HEK293 (cell line): Measurements from ENCODE around the gene ZNF507.

Experiments used
- CTCF ChIA-PET: fragments of 350-600 bp; formaldehyde crosslinking; extraction: SDS; loops from one replicate; lab custom pipeline; 2021; ENCODE audit warnings: antibody characterized with exemption; lab: Yijun Ruan, JAX
- POLR2A ChIA-PET: fragments of 300-600 bp; formaldehyde crosslinking; extraction: SDS; loops from one replicate; lab custom pipeline; 2020; ENCODE audit warnings: antibody characterized with exemption, inconsistent platforms; lab: Yijun Ruan, JAX
- H3K27ac ChIP-seq: fragments of 200-500 bp; sonication (Bioruptor generic); 2 replicates; pipeline ENCODE4 v1.5.1; 2014; ENCODE audit warnings: low read depth, low read length, control low read depth, inconsistent platforms; ENCODE audit errors: extremely low read depth
- H3K36me3 ChIP-seq, 2 experiments: fragments of 200-500 bp in 1 of 2; sonication (Bioruptor generic) in 1 of 2; 1 replicate in 1 of 2; 2 replicates in 1 of 2; pipeline ENCODE4 v1.5.1; 2014 to 2017; ENCODE audit warnings: inconsistent platforms in 2 of 2, low read length in 2 of 2; ENCODE audit not compliant: control insufficient read depth in 2 of 2, insufficient read depth in 1 of 2
- H3K4me1 ChIP-seq: fragments of 200-500 bp; sonication (Bioruptor generic); 2 replicates; pipeline ENCODE4 v1.5.1; 2014; ENCODE audit warnings: mild to moderate bottlenecking, low read length, inconsistent platforms; ENCODE audit not compliant: control insufficient read depth, insufficient read depth
- H3K4me3 ChIP-seq: 2 replicates; pipeline ENCODE4 v1.5.1; 2011; ENCODE audit warnings: low read depth, mild to moderate bottlenecking, control low read depth, low read length, moderate library complexity
- H3K9me3 ChIP-seq: fragments of 200-500 bp; sonication (Bioruptor generic); 2 replicates; pipeline ENCODE4 v1.5.1; 2014; ENCODE audit warnings: low read depth, low read length, inconsistent platforms; ENCODE audit not compliant: control insufficient read depth, insufficient read depth
- KLF17 ChIP-seq: fragments of 450-650 bp; formaldehyde crosslinking; IDR thresholded peaks from 2 replicates; pipeline ENCODE4 v1.5.1; 2016; ENCODE audit warnings: missing biosample characterization, missing genetic modification characterization
- PRDM1 ChIP-seq: fragments of 450-650 bp; formaldehyde crosslinking; IDR thresholded peaks from 2 replicates; pipeline ENCODE4; 2016; ENCODE audit warnings: missing biosample characterization, missing genetic modification characterization
- SP3 ChIP-seq: fragments of 450-650 bp; formaldehyde crosslinking; IDR thresholded peaks from 2 replicates; pipeline ENCODE4 v1.5.1; 2016; ENCODE audit warnings: missing biosample characterization, missing genetic modification characterization
- SP7 ChIP-seq: fragments of 450-650 bp; formaldehyde crosslinking; IDR thresholded peaks from 2 replicates; pipeline ENCODE4 v1.5.1; 2016; ENCODE audit warnings: missing biosample characterization, missing genetic modification characterization
- ZFP41 ChIP-seq: fragments of 450-650 bp; formaldehyde crosslinking; IDR thresholded peaks from 2 replicates; pipeline ENCODE4 v1.5.1; 2016; ENCODE audit warnings: missing biosample characterization, missing genetic modification characterization, borderline replicate concordance
- ZIC2 ChIP-seq: fragments of 450-650 bp; formaldehyde crosslinking; IDR thresholded peaks from 2 replicates; pipeline ENCODE4 v1.5.1; 2016; ENCODE audit warnings: missing biosample characterization, missing genetic modification characterization
- ZNF148 ChIP-seq: fragments of 450-650 bp; formaldehyde crosslinking; IDR thresholded peaks from 2 replicates; pipeline ENCODE4 v1.5.0; 2017; ENCODE audit warnings: missing biosample characterization, missing genetic modification characterization, borderline replicate concordance
- ZNF16 ChIP-seq: fragments of 450-650 bp; formaldehyde crosslinking; IDR thresholded peaks from 2 replicates; pipeline ENCODE4 v1.5.1; 2016; ENCODE audit warnings: low read depth, missing biosample characterization, missing genetic modification characterization
- ZNF280C ChIP-seq: fragments of 450-650 bp; formaldehyde crosslinking; IDR thresholded peaks from 2 replicates; pipeline ENCODE4 v1.5.1; 2016; ENCODE audit warnings: missing biosample characterization, missing genetic modification characterization
- ZNF350 ChIP-seq: fragments of 450-650 bp; formaldehyde crosslinking; IDR thresholded peaks from 2 replicates; pipeline ENCODE4 v1.5.0; 2017; ENCODE audit warnings: missing biosample characterization, mild to moderate bottlenecking, missing genetic modification characterization
- ZNF366 ChIP-seq: fragments of 450-650 bp; formaldehyde crosslinking; conservative IDR thresholded peaks from 2 replicates; pipeline ENCODE4 v1.5.1; 2016; ENCODE audit warnings: missing biosample characterization, missing genetic modification characterization
- ZNF423 ChIP-seq: fragments of 450-650 bp; formaldehyde crosslinking; IDR thresholded peaks from 2 replicates; pipeline ENCODE4 v1.5.1; 2016; ENCODE audit warnings: missing biosample characterization, missing genetic modification characterization
- ZNF426 ChIP-seq: fragments of 450-650 bp; formaldehyde crosslinking; IDR thresholded peaks from 2 replicates; pipeline ENCODE4 v1.5.1; 2017; ENCODE audit warnings: missing biosample characterization, missing genetic modification characterization, mild to moderate bottlenecking, inconsistent platforms, moderate library complexity
- ZNF624 ChIP-seq: fragments of 450-650 bp; formaldehyde crosslinking; IDR thresholded peaks from 2 replicates; pipeline ENCODE4 v1.5.1; 2017; ENCODE audit warnings: missing biosample characterization, missing genetic modification characterization
- ZNF626 ChIP-seq: fragments of 450-650 bp; sonication (Bioruptor Pico); formaldehyde crosslinking; IDR thresholded peaks from 2 replicates; pipeline ENCODE4 v1.5.1; 2018; ENCODE audit warnings: missing biosample characterization, missing genetic modification characterization, inconsistent platforms
- ZNF785 ChIP-seq: fragments of 450-650 bp; formaldehyde crosslinking; IDR thresholded peaks from 2 replicates; pipeline ENCODE4 v1.5.1; 2016; ENCODE audit warnings: missing biosample characterization, missing genetic modification characterization
- TF ChIP-seq, protein P1 (sequence below): sonication (generic); formaldehyde crosslinking; IDR thresholded peaks from 2 replicates; pipeline ENCODE4 v1.8.1; 2022; ENCODE audit warnings: mild to moderate bottlenecking, moderate library complexity, missing genetic modification reagents

The ZNF507 gene

GRCh38 chr19:32358321-32358720, 12.9 kb downstream of the ZNF507 start:
- no peak for TF ChIP-seq ZNF280C
- peak; percentile 54; the same call in 1 of the 2 replicates for TF ChIP-seq SP7 (tag by site-specific recombination)
- H3K36me3 ChIP-seq = peaks cover 93 to 100% of the 10 kb centered on the region in 2 experiments
- no peaks in the 10 kb centered on the region; the same call in 1 of the 2 replicates for H3K9me3 ChIP-seq
- H3K4me3 ChIP-seq = no peak overlapping the region
- POLR2A ChIA-PET = interaction anchor here (0.6 to 1.9 kb wide), 2 partner anchors 17 to 46 kb away, joined by 3 to 6 read pairs; partner anchors contain the start of gene DPY19L3
- no peak overlapping the region for H3K27ac ChIP-seq
- H3K4me1 ChIP-seq = no peaks in the 10 kb centered on the region; the same call in 1 of the 2 replicates
- CTCF ChIA-PET = interaction anchor here (0.6 to 4.0 kb wide), 19 partner anchors 8 to 1654 kb away, joined by 3 to 27 read pairs (median 4); partner anchors contain the start of gene ZNF507

DNA sequence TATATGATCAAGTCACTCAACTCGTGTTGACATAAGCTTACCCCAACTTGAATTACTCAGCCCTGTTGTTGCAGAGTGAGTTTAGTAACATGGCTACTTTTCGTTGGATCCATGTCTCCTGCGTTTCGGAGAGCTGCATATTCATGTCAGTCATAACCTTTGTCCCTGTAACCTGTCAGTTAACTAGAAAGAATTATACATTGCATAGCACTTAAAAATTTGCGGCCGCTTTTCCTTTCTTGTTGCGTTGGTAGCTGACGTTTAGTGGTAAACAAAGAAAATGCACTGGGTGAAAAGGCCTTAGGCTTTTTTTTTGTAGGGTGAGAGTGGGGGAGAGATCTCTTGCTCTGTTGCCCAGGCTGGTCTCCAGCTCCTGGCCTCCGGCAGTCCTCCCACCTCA, 14.2 kb downstream of the ZNF507 start:
- CTCF ChIA-PET = interaction anchor here (0.5 to 4.0 kb wide), 7 partner anchors 9 to 71 kb away, joined by 3 to 27 read pairs (median 3); no protein-coding TSS in a partner anchor
- Histone ChIP-seq H3K4me1 (no peaks in the 10 kb centered on the region; the same call in 1 of the 2 replicates), H3K4me3 (no peak overlapping the region), H3K27ac (no peak overlapping the region), H3K9me3 (no peaks in the 10 kb centered on the region), H3K36me3 (peaks cover 92 to 100% of the 10 kb centered on the region in 2 experiments)
- TF ChIP-seq ZIC2 (tag by site-specific recombination) (no peak), ZNF785 (tag by site-specific recombination) (no peak), SP3 (no peak), ZNF426 (tag by site-specific recombination) (no peak), KLF17 (tag by site-specific recombination) (no peak), ZNF624 (tag by site-specific recombination) (no peak), ZNF423 (no peak)
- TF ChIP-seq, protein P1, sequence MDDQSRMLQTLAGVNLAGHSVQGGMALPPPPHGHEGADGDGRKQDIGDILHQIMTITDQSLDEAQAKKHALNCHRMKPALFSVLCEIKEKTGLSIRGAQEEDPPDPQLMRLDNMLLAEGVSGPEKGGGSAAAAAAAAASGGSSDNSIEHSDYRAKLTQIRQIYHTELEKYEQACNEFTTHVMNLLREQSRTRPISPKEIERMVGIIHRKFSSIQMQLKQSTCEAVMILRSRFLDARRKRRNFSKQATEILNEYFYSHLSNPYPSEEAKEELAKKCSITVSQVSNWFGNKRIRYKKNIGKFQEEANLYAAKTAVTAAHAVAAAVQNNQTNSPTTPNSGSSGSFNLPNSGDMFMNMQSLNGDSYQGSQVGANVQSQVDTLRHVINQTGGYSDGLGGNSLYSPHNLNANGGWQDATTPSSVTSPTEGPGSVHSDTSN = no peak
- POLR2A ChIA-PET = no interaction called here

DNA sequence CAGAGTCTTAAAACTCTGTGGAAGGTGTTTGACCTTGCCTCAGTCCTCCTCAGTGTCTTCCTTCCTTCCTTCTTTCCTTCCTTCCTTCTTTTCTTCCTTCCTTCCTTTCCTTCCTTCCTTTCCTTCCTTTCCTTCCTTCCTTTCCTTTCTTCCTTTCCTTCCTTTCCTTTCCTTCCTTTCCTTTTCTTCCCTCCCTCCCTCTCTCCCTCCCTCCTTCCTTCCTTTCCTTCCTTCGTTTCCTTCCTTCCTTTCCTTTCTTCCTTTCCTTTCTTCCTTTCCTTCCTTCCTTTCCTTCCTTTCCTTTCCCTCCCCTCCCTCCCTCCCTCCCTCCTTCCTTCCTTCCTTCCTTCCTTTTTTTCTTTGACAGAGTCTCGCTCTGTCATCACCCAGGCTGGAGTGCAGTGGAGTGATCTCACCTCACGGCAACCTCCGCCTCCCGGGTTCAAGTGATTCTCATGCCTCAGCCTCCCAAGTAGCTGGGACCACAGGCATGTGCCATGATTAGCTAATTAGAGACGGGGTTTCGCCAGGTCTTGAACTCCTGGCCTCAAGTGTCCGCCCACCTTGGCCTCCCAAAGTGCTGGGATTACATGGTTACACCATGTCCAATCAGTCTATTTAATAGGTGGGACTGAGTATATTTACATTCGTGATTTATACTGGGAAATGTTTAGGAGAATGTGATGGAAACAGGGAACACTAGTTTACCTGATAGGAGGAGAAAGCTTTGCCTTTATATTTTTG, 16.3 kb downstream of the ZNF507 start:
- ChIA-PET POLR2A (no interaction called here), CTCF (interaction anchor here (0.6 to 2.5 kb wide), 4 partner anchors 21 to 102 kb away, joined by 4 to 14 read pairs (median 6); no protein-coding TSS in a partner anchor)
- TF ChIP-seq ZNF148 = peak; percentile 35; the same call in 1 of the 2 replicates
- TF ChIP-seq PRDM1 (tag by site-specific recombination) = peak; percentile 100
- peak; percentile 99 for TF ChIP-seq ZNF366 (tag by site-specific recombination)
- TF ChIP-seq ZNF626 = no peak
- TF ChIP-seq ZNF350 = no peak
- TF ChIP-seq ZFP41 (tag by site-specific recombination) = no peak
- TF ChIP-seq ZNF16 = no peak
- Histone ChIP-seq H3K4me1 (no peaks in the 10 kb centered on the region; the same call in 1 of the 2 replicates), H3K27ac (no peak overlapping the region), H3K4me3 (no peak overlapping the region), H3K36me3 (peaks cover 90 to 100% of the 10 kb centered on the region in 2 experiments), H3K9me3 (no peaks in the 10 kb centered on the region; the same call in 1 of the 2 replicates)
